Activated CD4-positive, alpha-beta T cell treated with anti-CD3 and anti-CD28 coated beads, Interleukin-2, amount 50 U/mL, for 24 hours (primary cell): ENCODE data around the gene HS3ST5.

ENCODE experiments used
- DNase-seq, 2 donors: peaks; one replicate each; pipeline ENCODE4 v3.0.0-alpha.2; 2020; ENCODE audit warnings: low read depth in 1 of 2, low spot score in 1 of 2

HS3ST5 gene

GRCh38 chr6:114200891-114201290 lies 141.9 kb downstream of the HS3ST5 start:
- DNase-seq = no peak

- no peak for DNase-seq
These were observed 147.0 kb downstream of the HS3ST5 start for GRCh38 chr6:114195631-114196403.

- no peak for DNase-seq
These were observed 147.8 kb downstream of the HS3ST5 start for GRCh38 chr6:114195027-114195365.

GRCh38 chr6:114194362-114195026 lies 148.3 kb downstream of the HS3ST5 start:
- no peak for DNase-seq

GRCh38 chr6:114187563-114187962 lies 155.3 kb downstream of the HS3ST5 start:
- DNase-seq = no peak

GRCh38 chr6:114181664-114182063 lies 161.2 kb downstream of the HS3ST5 start:
- no peak for DNase-seq

GRCh38 chr6:114179411-114179810 lies 163.4 kb downstream of the HS3ST5 start:
- DNase-seq = no peak

- no peak for DNase-seq
These were observed 166.1 kb downstream of the HS3ST5 start for GRCh38 chr6:114176726-114177125.

- no peak for DNase-seq
These were observed 170.1 kb downstream of the HS3ST5 start for GRCh38 chr6:114172576-114173260.

GRCh38 chr6:114171473-114171872 lies 171.3 kb downstream of the HS3ST5 start:
- no peak for DNase-seq

- DNase-seq = no peak
These were observed 171.8 kb downstream of the HS3ST5 start for GRCh38 chr6:114170958-114171387.

GRCh38 chr6:114170372-114170771 lies 172.5 kb downstream of the HS3ST5 start:
- no peak for DNase-seq

GRCh38 chr6:114169763-114170162 lies 173.1 kb downstream of the HS3ST5 start:
- DNase-seq = no peak

GRCh38 chr6:114167583-114168576 lies 174.9 kb downstream of the HS3ST5 start:
- DNase-seq = no peak

- no peak for DNase-seq
These were observed 178.6 kb downstream of the HS3ST5 start for GRCh38 chr6:114164207-114164606.

GRCh38 chr6:114162691-114163347 lies 180.0 kb downstream of the HS3ST5 start:
- no peak for DNase-seq

GRCh38 chr6:114160881-114161280 lies 181.9 kb downstream of the HS3ST5 start:
- DNase-seq = no peak

- DNase-seq = no peak
These were observed 183.1 kb downstream of the HS3ST5 start for GRCh38 chr6:114159727-114160126.

GRCh38 chr6:114158838-114159694 lies 183.8 kb downstream of the HS3ST5 start:
- no peak for DNase-seq
